WTC11 (cell line): ENCODE data around the gene PDE11A. TPM values are rescaled to one million over a fixed set of nuclear protein-coding genes. Genes with fewer than 3 reads are reported as not detected.

Source experiments
- ATAC-seq: fragments of 200-7000 bp; cut with Tn5 transposase; 2 replicates; pipeline ENCODE4 v1.10.0; 2021; ENCODE audit warnings: mild to moderate bottlenecking, moderate library complexity
- CTCF ChIA-PET: fragments of 300-600 bp; sonication (Branson Sonifier 250); formaldehyde crosslinking; loops from one replicate; lab custom pipeline; 2021; ENCODE audit warnings: antibody characterized with exemption; lab: Charles Lee
- POLR2A ChIA-PET: fragments of 350-600 bp; sonication (Branson Sonifier 250); formaldehyde crosslinking; loops from one replicate; lab custom pipeline; 2021; ENCODE audit warnings: antibody characterized with exemption; lab: Charles Lee
- DNase-seq: peaks from one replicate; pipeline ENCODE4 v3.0.0; 2021; ENCODE audit warnings: low spot score
- H3K27ac Mint-ChIP-seq: 2 replicates; pipeline ENCODE4 v1.8.0; 2021; ENCODE audit warnings: mixed read lengths
- H3K27me3 Mint-ChIP-seq: 2 replicates; pipeline ENCODE4 v1.8.0; 2021; ENCODE audit warnings: low read depth, mild to moderate bottlenecking, moderate library complexity, mixed read lengths
- H3K36me3 Mint-ChIP-seq: 2 replicates; pipeline ENCODE4 v1.8.0; 2021; ENCODE audit warnings: mixed read lengths
- H3K4me1 Mint-ChIP-seq: 2 replicates; pipeline ENCODE4 v1.8.0; 2022; ENCODE audit warnings: mixed read lengths
- H3K4me3 Mint-ChIP-seq: 2 replicates; pipeline ENCODE4 v1.8.0; 2021; ENCODE audit warnings: mild to moderate bottlenecking, moderate library complexity, mixed read lengths
- H3K9me3 Mint-ChIP-seq: 2 replicates; pipeline ENCODE4 v1.8.0; 2021; ENCODE audit warnings: mixed read lengths
- ATF2 ChIP-seq: sonication (generic); formaldehyde crosslinking; IDR thresholded peaks from 2 replicates; pipeline ENCODE4 v1.8.1; 2022; ENCODE audit warnings: low read depth, missing genetic modification reagents, borderline replicate concordance
- ATF3 ChIP-seq: sonication (generic); formaldehyde crosslinking; conservative IDR thresholded peaks from 2 replicates; pipeline ENCODE4 v1.8.1; 2022; ENCODE audit warnings: mild to moderate bottlenecking, missing genetic modification reagents
- E2F4 ChIP-seq: sonication (generic); formaldehyde crosslinking; IDR thresholded peaks from 2 replicates; pipeline ENCODE4 v1.8.1; 2022; ENCODE audit warnings: low read depth, mild to moderate bottlenecking, moderate library complexity, missing genetic modification reagents, borderline replicate concordance
- E2F5 ChIP-seq: sonication (generic); formaldehyde crosslinking; IDR thresholded peaks from 2 replicates; pipeline ENCODE4 v1.8.1; 2022; ENCODE audit warnings: mild to moderate bottlenecking, moderate library complexity, missing genetic modification reagents
- ELF4 ChIP-seq: sonication (generic); formaldehyde crosslinking; IDR thresholded peaks from 2 replicates; pipeline ENCODE4 v1.8.1; 2022; ENCODE audit warnings: low read depth, mild to moderate bottlenecking, moderate library complexity, missing genetic modification reagents
- EMX1 ChIP-seq: fragments of 250-450 bp; sonication (Bioruptor Pico); IDR thresholded peaks from 2 replicates; pipeline ENCODE4 v1.8.0; 2021; ENCODE audit warnings: mild to moderate bottlenecking
- ETV6 ChIP-seq: sonication (generic); formaldehyde crosslinking; IDR thresholded peaks from 2 replicates; pipeline ENCODE4 v1.8.1; 2022; ENCODE audit warnings: mild to moderate bottlenecking, missing genetic modification reagents
- FOXK1 ChIP-seq: sonication (generic); formaldehyde crosslinking; IDR thresholded peaks from 2 replicates; pipeline ENCODE4 v1.8.0; 2022; ENCODE audit warnings: mild to moderate bottlenecking, moderate library complexity, missing genetic modification reagents
- FOXP1 ChIP-seq: sonication (generic); formaldehyde crosslinking; IDR thresholded peaks from 2 replicates; pipeline ENCODE4 v1.8.0; 2022; ENCODE audit warnings: missing genetic modification reagents, mild to moderate bottlenecking, moderate library complexity, borderline replicate concordance
- FOXP4 ChIP-seq: sonication (generic); formaldehyde crosslinking; IDR thresholded peaks from 2 replicates; pipeline ENCODE4 v1.8.0; 2022; ENCODE audit warnings: mild to moderate bottlenecking, missing genetic modification reagents
- GABPB1 ChIP-seq: sonication (generic); formaldehyde crosslinking; IDR thresholded peaks from 2 replicates; pipeline ENCODE4 v1.8.1; 2023; ENCODE audit warnings: mild to moderate bottlenecking, missing genetic modification reagents
- GRHL2 ChIP-seq: fragments of 250-450 bp; sonication (Bioruptor Pico); IDR thresholded peaks from 2 replicates; pipeline ENCODE4 v1.8.0; 2022; ENCODE audit warnings: mild to moderate bottlenecking, moderate library complexity; ENCODE audit not compliant: insufficient replicate concordance, severe bottlenecking
- HMGA2 ChIP-seq: fragments of 250-450 bp; sonication (Bioruptor Pico); IDR thresholded peaks from 2 replicates; pipeline ENCODE4 v1.4.0; 2021; ENCODE audit warnings: mild to moderate bottlenecking, moderate library complexity
- JAZF1 ChIP-seq: fragments of 250-450 bp; sonication (Bioruptor Pico); IDR thresholded peaks from 2 replicates; pipeline ENCODE4 v1.9.0; 2021; ENCODE audit warnings: moderate library complexity, mild to moderate bottlenecking, inconsistent platforms
- MAX ChIP-seq: sonication (generic); formaldehyde crosslinking; IDR thresholded peaks from 2 replicates; pipeline ENCODE4 v1.8.0; 2022; ENCODE audit warnings: mild to moderate bottlenecking, missing genetic modification reagents
- MYBL2 ChIP-seq: sonication (generic); formaldehyde crosslinking; IDR thresholded peaks from 2 replicates; pipeline ENCODE4 v1.8.1; 2023; ENCODE audit warnings: mild to moderate bottlenecking, moderate library complexity, missing genetic modification reagents
- PREB ChIP-seq: sonication (generic); formaldehyde crosslinking; IDR thresholded peaks from 2 replicates; pipeline ENCODE4 v1.8.1; 2022; ENCODE audit warnings: mild to moderate bottlenecking, missing genetic modification reagents, moderate library complexity, borderline replicate concordance
- TCF7 ChIP-seq: sonication (generic); formaldehyde crosslinking; IDR thresholded peaks from 2 replicates; pipeline ENCODE4 v1.8.0; 2022; ENCODE audit warnings: mild to moderate bottlenecking, low read depth, missing genetic modification reagents, moderate library complexity
- TEAD4 ChIP-seq: sonication (generic); formaldehyde crosslinking; IDR thresholded peaks from 2 replicates; pipeline ENCODE4 v1.8.0; 2022; ENCODE audit warnings: mild to moderate bottlenecking, missing genetic modification reagents
- ZBTB21 ChIP-seq: sonication (generic); formaldehyde crosslinking; IDR thresholded peaks from 2 replicates; pipeline ENCODE4 v1.8.1; 2023; ENCODE audit warnings: mild to moderate bottlenecking, missing genetic modification reagents, borderline replicate concordance
- ZMAT4 ChIP-seq: fragments of 250-450 bp; sonication (Bioruptor Pico); IDR thresholded peaks from 2 replicates; pipeline ENCODE4 v1.9.0; 2021; ENCODE audit warnings: mild to moderate bottlenecking
- ZNF138 ChIP-seq: sonication (generic); formaldehyde crosslinking; conservative IDR thresholded peaks from 2 replicates; pipeline ENCODE4 v1.8.1; 2022; ENCODE audit warnings: mild to moderate bottlenecking, moderate library complexity, missing genetic modification reagents
- ZNF232 ChIP-seq: sonication (generic); formaldehyde crosslinking; IDR thresholded peaks from 2 replicates; pipeline ENCODE4 v1.8.0; 2022; ENCODE audit warnings: mild to moderate bottlenecking, missing genetic modification reagents
- ZNF396 ChIP-seq: fragments of 250-450 bp; sonication (Bioruptor Pico); IDR thresholded peaks from 2 replicates; pipeline ENCODE4 v1.8.0; 2021; ENCODE audit warnings: mild to moderate bottlenecking, moderate library complexity, borderline replicate concordance
- total RNA-seq: library from RNA; stranded (reverse); gene quantifications from 3 replicates; pipeline ENCODE4 v1.2.3, GENCODE V29; 2021

The PDE11A gene
- total RNA-seq, 1 experiment from 2014 or later: 0.13 TPM

GRCh38 chr2:177881008-177881747 lies 191.4 kb downstream of the PDE11A start:
- Mint-ChIP-seq H3K4me3 (no peak overlapping the region), H3K27me3 (no peaks in the 10 kb centered on the region; the same call in 1 of the 2 replicates), H3K4me1 (no peaks in the 10 kb centered on the region), H3K36me3 (no peaks in the 10 kb centered on the region), H3K9me3 (peaks cover 18% of the 10 kb centered on the region), H3K27ac (no peak overlapping the region)
- POLR2A ChIA-PET: no interaction called here
- TF ChIP-seq ATF2 (CRISPR knock-in tag) (no peak), EMX1 (CRISPR knock-in tag) (no peak), ATF3 (no peak), ZNF232 (CRISPR knock-in tag) (no peak), MYBL2 (CRISPR knock-in tag) (no peak), ZNF138 (CRISPR knock-in tag) (no peak), GRHL2 (CRISPR knock-in tag) (no peak), TCF7 (CRISPR knock-in tag) (no peak), ZBTB21 (CRISPR knock-in tag) (no peak), FOXP1 (CRISPR knock-in tag) (no peak), ZNF396 (CRISPR knock-in tag) (no peak), ETV6 (CRISPR knock-in tag) (no peak), E2F5 (CRISPR knock-in tag) (no peak), HMGA2 (CRISPR knock-in tag) (no peak)
- CTCF ChIA-PET: no interaction called here
- DNase-seq (no peak), ATAC-seq (no peak)

- no peaks in the 10 kb centered on the region for H3K4me1 Mint-ChIP-seq
- no peak overlapping the region for H3K4me3 Mint-ChIP-seq
- peaks cover 18% of the 10 kb centered on the region for H3K9me3 Mint-ChIP-seq
- no peaks in the 10 kb centered on the region for H3K36me3 Mint-ChIP-seq
- POLR2A ChIA-PET: interaction anchor here (0.7 kb wide), 1 partner anchor 421 kb away, joined by 3 read pairs; no protein-coding TSS in a partner anchor
- CTCF ChIA-PET: no interaction called here
- no peaks in the 10 kb centered on the region; the same call in 1 of the 2 replicates for H3K27me3 Mint-ChIP-seq
- no peak overlapping the region for H3K27ac Mint-ChIP-seq
- DNase-seq (no peak), ATAC-seq (no peak)
- no peak for TF ChIP-seq ZNF396 (CRISPR knock-in tag)
- TF ChIP-seq FOXK1: no peak
- no peak for TF ChIP-seq JAZF1 (CRISPR knock-in tag)
- TF ChIP-seq FOXP1 (CRISPR knock-in tag): no peak
- no peak for TF ChIP-seq ZNF232 (CRISPR knock-in tag)
- TF ChIP-seq PREB (CRISPR knock-in tag): no peak
- TF ChIP-seq MAX (CRISPR knock-in tag): no peak
- TF ChIP-seq ELF4 (CRISPR knock-in tag): no peak
- no peak for TF ChIP-seq TEAD4 (CRISPR knock-in tag)
- no peak for TF ChIP-seq E2F4 (CRISPR knock-in tag)
- no peak for TF ChIP-seq ZMAT4
- TF ChIP-seq GABPB1 (CRISPR knock-in tag): no peak
- TF ChIP-seq FOXP4: no peak
Measured at GRCh38 chr2:177880285-177880684, 192.3 kb downstream of the PDE11A start.
